IMR-90 (cell line): Measurements from ENCODE around the gene ZNF695. TPM values are rescaled to one million over a fixed set of nuclear protein-coding genes. Genes with fewer than 3 reads are reported as not detected.

ENCODE experiments used
- ATAC-seq: fragments of 200-7000 bp; cut with Tn5 transposase; 2 replicates; pipeline ENCODE4 v1.9.1; 2020; ENCODE audit warnings: low read depth, mild to moderate bottlenecking, moderate library complexity
- BruUV-seq: library from RNA; stranded (reverse); fragments of 400-500 nt; replicated peaks from 2 replicates; lab custom pipeline; 2021; lab: Mats Ljungman, UMichigan
- CTCF ChIA-PET: fragments of 300-600 bp; formaldehyde crosslinking; extraction: SDS; loops from one replicate; lab custom pipeline; 2021; ENCODE audit warnings: antibody characterized with exemption; lab: Yijun Ruan, JAX
- POLR2A ChIA-PET: fragments of 300-600 bp; sonication (Branson Sonifier 250); formaldehyde crosslinking; loops from one replicate; lab custom pipeline; 2022; ENCODE audit warnings: antibody characterized with exemption; ENCODE audit not compliant: unreplicated experiment; lab: Charles Lee
- DNase-seq: peaks from one replicate; pipeline ENCODE4 v3.0.0; 2013
- H2AFZ ChIP-seq: replicated peaks from 2 replicates; pipeline ENCODE3; 2013; ENCODE audit warnings: low read length, mild to moderate bottlenecking; ENCODE audit not compliant: poor library complexity
- H2AK5ac ChIP-seq: 2 replicates; pipeline ENCODE4 v1.6.1; 2013; ENCODE audit warnings: low read depth, low read length, inconsistent platforms
- H2AK9ac ChIP-seq: replicated peaks from 2 replicates; pipeline ENCODE3; 2013; ENCODE audit warnings: mild to moderate bottlenecking, low read depth, low read length, moderate library complexity; ENCODE audit not compliant: poor library complexity
- H2BK120ac ChIP-seq: 2 replicates; pipeline ENCODE4 v1.6.1; 2013; ENCODE audit warnings: low read depth, low read length, inconsistent platforms
- H2BK15ac ChIP-seq: 3 replicates; pipeline ENCODE4 v1.6.1; 2013; ENCODE audit warnings: low read depth, low read length, inconsistent platforms
- H2BK20ac ChIP-seq: 2 replicates; pipeline ENCODE4 v1.6.1; 2013; ENCODE audit warnings: low read depth, mild to moderate bottlenecking, inconsistent platforms, low read length, moderate library complexity
- H2BK5ac ChIP-seq: 2 replicates; pipeline ENCODE4 v1.6.1; 2013; ENCODE audit warnings: mild to moderate bottlenecking, low read depth, low read length, inconsistent platforms; ENCODE audit not compliant: poor library complexity, severe bottlenecking
- H3K14ac ChIP-seq: replicated peaks from 2 replicates; pipeline ENCODE4 v1.6.1; 2013; ENCODE audit warnings: low read depth, low read length, inconsistent platforms
- H3K18ac ChIP-seq: 2 replicates; pipeline ENCODE4 v1.6.1; 2013; ENCODE audit warnings: low read depth, low read length, control low read depth
- H3K23ac ChIP-seq: 2 replicates; pipeline ENCODE4 v1.6.1; 2013; ENCODE audit warnings: low read depth, low read length, inconsistent platforms
- H3K27ac ChIP-seq: 2 replicates; pipeline ENCODE4 v1.5.1; 2013; ENCODE audit warnings: mild to moderate bottlenecking, control low read depth, low read length; ENCODE audit not compliant: insufficient read depth
- H3K27me3 ChIP-seq: 2 replicates; pipeline ENCODE4 v1.6.1; 2013; ENCODE audit warnings: low read length; ENCODE audit not compliant: control insufficient read depth, insufficient read depth
- H3K36me3 ChIP-seq: 2 replicates; pipeline ENCODE4 v1.6.1; 2013; ENCODE audit warnings: low read length, mixed read lengths; ENCODE audit not compliant: control insufficient read depth, insufficient read depth
- H3K4ac ChIP-seq: 2 replicates; pipeline ENCODE4 v1.6.1; 2013; ENCODE audit warnings: low read depth, low read length, inconsistent platforms
- H3K4me1 ChIP-seq: 2 replicates; pipeline ENCODE4 v1.6.1; 2013; ENCODE audit warnings: low read length, mixed read lengths; ENCODE audit not compliant: control insufficient read depth, insufficient read depth
- H3K4me2 ChIP-seq: 2 replicates; pipeline ENCODE4 v1.6.1; 2013; ENCODE audit warnings: low read depth, mild to moderate bottlenecking, control low read depth, low read length, moderate library complexity
- H3K4me3 ChIP-seq: 2 replicates; pipeline ENCODE4 v1.5.1; 2013; ENCODE audit warnings: low read depth, mild to moderate bottlenecking, control low read depth, low read length, moderate library complexity; ENCODE audit not compliant: insufficient read depth
- H3K56ac ChIP-seq: 2 replicates; pipeline ENCODE4 v1.6.1; 2013; ENCODE audit warnings: low read length, inconsistent platforms; ENCODE audit not compliant: insufficient read depth; ENCODE audit errors: extremely low read depth
- H3K79me1 ChIP-seq, 2 experiments: 2 replicates each; pipeline ENCODE4 v1.6.1; 2013; ENCODE audit warnings: low read length in 2 of 2, inconsistent platforms in 1 of 2, low read depth in 1 of 2
- H3K9ac ChIP-seq: 2 replicates; pipeline ENCODE4 v1.6.1; 2013; ENCODE audit warnings: low read depth, low read length, control low read depth
- H3K9me1 ChIP-seq: 2 replicates; pipeline ENCODE4 v1.6.1; 2013; ENCODE audit warnings: low read length, inconsistent platforms; ENCODE audit not compliant: insufficient read depth
- H3K9me3 ChIP-seq: 2 replicates; pipeline ENCODE4 v1.6.1; 2013; ENCODE audit warnings: low read length; ENCODE audit not compliant: control insufficient read depth, insufficient read depth
- H4K20me1 ChIP-seq: 2 replicates; pipeline ENCODE4 v1.6.1; 2013; ENCODE audit warnings: low read length, inconsistent platforms; ENCODE audit not compliant: insufficient read depth
- H4K5ac ChIP-seq: 2 replicates; pipeline ENCODE4 v1.6.1; 2013; ENCODE audit warnings: mild to moderate bottlenecking, low read depth, low read length, control low read depth
- H4K8ac ChIP-seq, 2 experiments: 2 replicates each; pipeline ENCODE4 v1.6.1; 2013; ENCODE audit warnings: low read depth in 2 of 2, low read length in 2 of 2, control low read depth in 1 of 2, inconsistent platforms in 1 of 2
- H4K91ac ChIP-seq: 2 replicates; pipeline ENCODE4 v1.6.1; 2013; ENCODE audit warnings: low read depth, low read length, inconsistent platforms; ENCODE audit not compliant: insufficient read depth
- CEBPB ChIP-seq: IDR thresholded peaks from 2 replicates; pipeline ENCODE4 v1.6.1; 2012; ENCODE audit warnings: low read depth, low read length, improper control_type of control experiment
- CHD1 ChIP-seq: IDR thresholded peaks from 2 replicates; pipeline ENCODE4 v1.6.1; 2012; ENCODE audit warnings: low read depth, low read length, improper control_type of control experiment
- CTCF ChIP-seq: conservative IDR thresholded peaks from 2 replicates; pipeline ENCODE4 v1.5.1; 2012; ENCODE audit warnings: mild to moderate bottlenecking, low read depth, low read length, improper control_type of control experiment
- ELK1 ChIP-seq: fragments of 150-350 bp; IDR thresholded peaks from 2 replicates; pipeline ENCODE4 v1.6.1; 2016; ENCODE audit warnings: low read depth, mild to moderate bottlenecking, low read length, moderate library complexity, borderline replicate concordance
- FOS ChIP-seq: fragments of 150-350 bp; IDR thresholded peaks from 2 replicates; pipeline ENCODE4 v1.6.1; 2016; ENCODE audit warnings: low read depth, low read length
- RAD21 ChIP-seq: IDR thresholded peaks from 2 replicates; pipeline ENCODE4 v1.6.1; 2012; ENCODE audit warnings: low read length, improper control_type of control experiment
- RCOR1 ChIP-seq: IDR thresholded peaks from 2 replicates; pipeline ENCODE4 v1.6.1; 2012; ENCODE audit warnings: mild to moderate bottlenecking, low read length, improper control_type of control experiment; ENCODE audit not compliant: insufficient replicate concordance
- WGBS, 2 experiments: methylation state at CpG; one replicate each; pipeline versions ENCODE4 v1.1.5 to v1.1.7; 2013; ENCODE audit warnings: missing lambda C conversion rate in 2 of 2; ENCODE audit not compliant: insufficient read length in 1 of 2; ENCODE audit errors: extremely low coverage in 2 of 2; 5-methylcytosine and 5-hydroxymethylcytosine counted together
- dilution Hi-C: fragments of 300-500 bp; cut with HindIII; formaldehyde crosslinking; loops from one replicate; pipeline ENCODE4 v1.14.3; 2018; ENCODE audit warnings: low sequenced_read_pairs; ENCODE audit not compliant: unreplicated experiment
- in situ Hi-C: fragments of 300-500 bp; cut with MboI; formaldehyde crosslinking; loops from 3 replicates; pipeline ENCODE4 v1.14.3; 2019; ENCODE audit warnings: low sequenced_read_pairs, inconsistent platforms, mixed read lengths
- intact Hi-C: fragments of 100-400 bp; cut with micrococcal nuclease; formaldehyde crosslinking; loops from 2 replicates; pipeline ENCODE4 v1.10.0; 2022
- polyA plus RNA-seq, 3 experiments: library from polyadenylated mRNA; depleted of rRNA; stranded (reverse); fragments of >200 nt; gene quantifications; 2 replicates each; pipeline ENCODE4 v1.2.3, GENCODE V29; 2012; ENCODE audit warnings: low replicate concordance in 1 of 3
- total RNA-seq: library from RNA; depleted of rRNA; stranded (reverse); fragments of >200 nt; gene quantifications from 2 replicates; pipeline ENCODE4 v1.2.3, GENCODE V29; 2012

The ZNF695 gene
- total and polyA plus RNA-seq, 2 of the 4 experiments (the other 2 are of a cell fraction): 0.54 to 0.75 TPM

GRCh38 chr1:247047702-247048101, 39.8 kb upstream of the ZNF695 start:
- no peak overlapping the region for H2AK9ac ChIP-seq
- H3K79me1 ChIP-seq: peaks cover 0 to 8% of the 10 kb centered on the region in 2 experiments; a peak in 2 of 4 replicates
- H4K20me1 ChIP-seq: no peaks in the 10 kb centered on the region
- H2BK120ac ChIP-seq: no peak overlapping the region
- H3K23ac ChIP-seq: no peak overlapping the region
- H3K9ac ChIP-seq: no peak overlapping the region
- peaks cover 42% of the 10 kb centered on the region for H3K9me3 ChIP-seq
- H3K36me3 ChIP-seq: no peaks in the 10 kb centered on the region
- H4K91ac ChIP-seq: no peak overlapping the region
- no peak overlapping the region for H2BK15ac ChIP-seq
- no peak overlapping the region for H2AFZ ChIP-seq
- H4K5ac ChIP-seq: no peak overlapping the region
- no peak overlapping the region for H2BK20ac ChIP-seq
- H3K4me3 ChIP-seq: no peak overlapping the region
- no peaks in the 10 kb centered on the region for H3K4me1 ChIP-seq
- H3K27me3 ChIP-seq: no peaks in the 10 kb centered on the region
- no peak overlapping the region for H3K18ac ChIP-seq
- TF ChIP-seq CEBPB: no peak
- TF ChIP-seq RCOR1: no peak
- TF ChIP-seq CTCF: no peak
- no peak for TF ChIP-seq FOS
- no peak for TF ChIP-seq CHD1
- TF ChIP-seq ELK1: no peak
- no peak for TF ChIP-seq RAD21
- no CpG with 5 or more reads among the region's 2 CpGs for WGBS, 2 experiments
- no peak overlapping the region for H2BK5ac ChIP-seq
- ChIA-PET CTCF (no interaction called here), POLR2A (no interaction called here)
- no peak overlapping the region for H3K4me2 ChIP-seq
- no peak for DNase-seq
- no peak overlapping the region for H3K56ac ChIP-seq
- no peak overlapping the region for H3K27ac ChIP-seq
- ATAC-seq: no peak
- intact Hi-C loops (no loop called here), dilution Hi-C loops (no loop called here), in situ Hi-C loops (no loop called here)
- no peaks in the 10 kb centered on the region for H3K9me1 ChIP-seq
- no TSS peak for BruUV-seq
- H3K4ac ChIP-seq: no peak overlapping the region
- no peak overlapping the region for H3K14ac ChIP-seq
- H2AK5ac ChIP-seq: no peak overlapping the region
- H4K8ac ChIP-seq: no peak overlapping the region
